ENCODE measurements around the gene CLIC3.
"Not testable (repeated sequence)": the region's sequence is repeated elsewhere in the genome, so short reads cannot be mapped to it uniquely, and the experiment has no call there.

CLIC3 gene

GRCh38 chr9:137037483-137037882, 41.1 kb upstream of the CLIC3 start:
- no peaks in the 10 kb centered on the region for H3K9me3 ChIP-seq (ENCODE audit: control insufficient read depth, low read length)
- no peak for DNase-seq (ENCODE audit: low read depth)
- H3K27me3 ChIP-seq (replicated peaks; ENCODE audit: control insufficient read depth, insufficient read depth, low read length), result no peaks in the 10 kb centered on the region
- no peaks in the 10 kb centered on the region for H3K4me1 ChIP-seq (ENCODE audit: control insufficient read depth, insufficient read depth, low read length)
- H3K9ac ChIP-seq (ENCODE audit: low read length), result no peak overlapping the region
- peaks cover 13% of the 10 kb centered on the region for H3K36me3 ChIP-seq (ENCODE audit: control insufficient read depth, insufficient read depth, low read length, severe bottlenecking)
- H3K4me3 ChIP-seq (ENCODE audit: low read length), result no peak overlapping the region

- Histone ChIP-seq H3K9ac (ENCODE audit: low read length) (no peak overlapping the region), H3K4me1 (ENCODE audit: control insufficient read depth, insufficient read depth, low read length) (no peaks in the 10 kb centered on the region), H3K27me3 (replicated peaks; ENCODE audit: control insufficient read depth, insufficient read depth, low read length) (no peaks in the 10 kb centered on the region), H3K36me3 (ENCODE audit: control insufficient read depth, insufficient read depth, low read length, severe bottlenecking) (peaks cover 13% of the 10 kb centered on the region), H3K4me3 (ENCODE audit: low read length) (no peak overlapping the region), H3K9me3 (ENCODE audit: control insufficient read depth, low read length) (no peaks in the 10 kb centered on the region)
- DNase-seq (ENCODE audit: low read depth), result no peak
Observed at GRCh38 chr9:137037035-137037434, 40.7 kb upstream of the CLIC3 start.

GRCh38 chr9:137035937-137036336, 39.6 kb upstream of the CLIC3 start:
- Histone ChIP-seq H3K4me1 (ENCODE audit: control insufficient read depth, insufficient read depth, low read length) (no peaks in the 10 kb centered on the region), H3K36me3 (ENCODE audit: control insufficient read depth, insufficient read depth, low read length, severe bottlenecking) (peaks cover 13% of the 10 kb centered on the region)

GRCh38 chr9:137035507-137035834, 39.1 kb upstream of the CLIC3 start:
- H3K9ac ChIP-seq (ENCODE audit: low read length), result no peak overlapping the region
- no peak overlapping the region for H3K4me3 ChIP-seq (ENCODE audit: low read length)
- no peaks in the 10 kb centered on the region for H3K27me3 ChIP-seq (replicated peaks; ENCODE audit: control insufficient read depth, insufficient read depth, low read length)
- no peaks in the 10 kb centered on the region for H3K4me1 ChIP-seq (ENCODE audit: control insufficient read depth, insufficient read depth, low read length)
- no peaks in the 10 kb centered on the region for H3K9me3 ChIP-seq (ENCODE audit: control insufficient read depth, low read length)
- peaks cover 13% of the 10 kb centered on the region for H3K36me3 ChIP-seq (ENCODE audit: control insufficient read depth, insufficient read depth, low read length, severe bottlenecking)
- no peak for DNase-seq (ENCODE audit: low read depth)

More at GRCh38 chr9:137035937-137036336, 39.6 kb upstream of the CLIC3 start:
- no peak overlapping the region for H3K4me3 ChIP-seq (ENCODE audit: low read length)
- no peak for DNase-seq (ENCODE audit: low read depth)
- H3K9ac ChIP-seq (ENCODE audit: low read length), result no peak overlapping the region
- no peaks in the 10 kb centered on the region for H3K9me3 ChIP-seq (ENCODE audit: control insufficient read depth, low read length)
- H3K27me3 ChIP-seq (replicated peaks; ENCODE audit: control insufficient read depth, insufficient read depth, low read length), result no peaks in the 10 kb centered on the region

- peak; percentile 91 for DNase-seq (ENCODE audit: low read depth)
- H3K4me1 ChIP-seq (ENCODE audit: control insufficient read depth, insufficient read depth, low read length), result no peaks in the 10 kb centered on the region
Observed at GRCh38 chr9:137034709-137035506, 38.5 kb upstream of the CLIC3 start.

GRCh38 chr9:137034039-137034708, 37.8 kb upstream of the CLIC3 start:
- no peak for DNase-seq (ENCODE audit: low read depth)
- Histone ChIP-seq H3K9ac (ENCODE audit: low read length) (no peak overlapping the region), H3K27me3 (replicated peaks; ENCODE audit: control insufficient read depth, insufficient read depth, low read length) (no peaks in the 10 kb centered on the region), H3K9me3 (ENCODE audit: control insufficient read depth, low read length) (no peaks in the 10 kb centered on the region), H3K4me3 (ENCODE audit: low read length) (no peak overlapping the region), H3K36me3 (ENCODE audit: control insufficient read depth, insufficient read depth, low read length, severe bottlenecking) (peaks cover 3% of the 10 kb centered on the region), H3K4me1 (ENCODE audit: control insufficient read depth, insufficient read depth, low read length) (peaks cover 1% of the 10 kb centered on the region)

More at GRCh38 chr9:137034709-137035506, 38.5 kb upstream of the CLIC3 start:
- no peak overlapping the region for H3K4me3 ChIP-seq (ENCODE audit: low read length)
- H3K27me3 ChIP-seq (replicated peaks; ENCODE audit: control insufficient read depth, insufficient read depth, low read length), result no peaks in the 10 kb centered on the region
- no peaks in the 10 kb centered on the region for H3K9me3 ChIP-seq (ENCODE audit: control insufficient read depth, low read length)
- no peak overlapping the region for H3K9ac ChIP-seq (ENCODE audit: low read length)
- peaks cover 10% of the 10 kb centered on the region for H3K36me3 ChIP-seq (ENCODE audit: control insufficient read depth, insufficient read depth, low read length, severe bottlenecking)

- H3K9ac ChIP-seq (ENCODE audit: low read length); H3K4me3 ChIP-seq (ENCODE audit: low read length); DNase-seq (ENCODE audit: low read depth); H3K27me3 ChIP-seq (replicated peaks; ENCODE audit: control insufficient read depth, insufficient read depth, low read length); H3K4me1 ChIP-seq (ENCODE audit: control insufficient read depth, insufficient read depth, low read length); H3K9me3 ChIP-seq (ENCODE audit: control insufficient read depth, low read length); H3K36me3 ChIP-seq (ENCODE audit: control insufficient read depth, insufficient read depth, low read length, severe bottlenecking): not testable (repeated sequence)
Observed at GRCh38 chr9:137033481-137033880, 37.1 kb upstream of the CLIC3 start.

GRCh38 chr9:137032858-137033257, 36.5 kb upstream of the CLIC3 start:
- Histone ChIP-seq H3K36me3 (ENCODE audit: control insufficient read depth, insufficient read depth, low read length, severe bottlenecking) (no peaks in the 10 kb centered on the region), H3K9me3 (ENCODE audit: control insufficient read depth, low read length) (no peaks in the 10 kb centered on the region), H3K27me3 (replicated peaks; ENCODE audit: control insufficient read depth, insufficient read depth, low read length) (no peaks in the 10 kb centered on the region), H3K4me3 (ENCODE audit: low read length) (no peak overlapping the region), H3K4me1 (ENCODE audit: control insufficient read depth, insufficient read depth, low read length) (peaks cover 10% of the 10 kb centered on the region), H3K9ac (ENCODE audit: low read length) (no peak overlapping the region)
- DNase-seq (ENCODE audit: low read depth), result no peak

- no peaks in the 10 kb centered on the region for H3K36me3 ChIP-seq (ENCODE audit: control insufficient read depth, insufficient read depth, low read length, severe bottlenecking)
- H3K4me3 ChIP-seq (ENCODE audit: low read length), result no peak within 1 kb of the TSS
- no peaks in the 10 kb centered on the region for H3K9me3 ChIP-seq (ENCODE audit: control insufficient read depth, low read length)
- H3K4me1 ChIP-seq (ENCODE audit: control insufficient read depth, insufficient read depth, low read length), result peaks cover 15% of the 10 kb centered on the region
- no peak within 1 kb of the TSS for H3K9ac ChIP-seq (ENCODE audit: low read length)
- no peaks in the 10 kb centered on the region for H3K27me3 ChIP-seq (replicated peaks; ENCODE audit: control insufficient read depth, insufficient read depth, low read length)
- no peak for DNase-seq (ENCODE audit: low read depth)
Observed at GRCh38 chr9:137031904-137032640, 35.7 kb upstream of the CLIC3 start, which contains the start of gene FUT7. TSS of gene FUT7 (minus strand) at chr9:137032088. CDS start at chr9:137031991, 97 bp downstream.

GRCh38 chr9:137030538-137031527, 34.5 kb upstream of the CLIC3 start:
- H3K27me3 ChIP-seq (replicated peaks; ENCODE audit: control insufficient read depth, insufficient read depth, low read length), result no peaks in the 10 kb centered on the region
- no peaks in the 10 kb centered on the region for H3K36me3 ChIP-seq (ENCODE audit: control insufficient read depth, insufficient read depth, low read length, severe bottlenecking)
- H3K9ac ChIP-seq (ENCODE audit: low read length), result no peak overlapping the region
- DNase-seq (ENCODE audit: low read depth), result no peak
- no peak overlapping the region for H3K4me3 ChIP-seq (ENCODE audit: low read length)
- no peaks in the 10 kb centered on the region for H3K9me3 ChIP-seq (ENCODE audit: control insufficient read depth, low read length)
- peaks cover 17% of the 10 kb centered on the region for H3K4me1 ChIP-seq (ENCODE audit: control insufficient read depth, insufficient read depth, low read length)
